AG09309 (cell line): ENCODE results near the gene OGDHL.

Experiments
- DNase-seq: peaks from one replicate; pipeline ENCODE4 v3.0.0-alpha.2; 2010; ENCODE audit warnings: low read depth
- H3K4me3 ChIP-seq: 2 replicates; pipeline ENCODE4 v1.5.1; 2011; ENCODE audit warnings: mild to moderate bottlenecking, low read depth, low read length, moderate library complexity; ENCODE audit not compliant: control insufficient read depth
- CTCF ChIP-seq: IDR thresholded peaks from 2 replicates; pipeline ENCODE4 v1.5.1; 2011; ENCODE audit warnings: mild to moderate bottlenecking, low read depth, low read length, inconsistent platforms; ENCODE audit not compliant: insufficient read depth, control insufficient read depth; ENCODE audit errors: missing control alignments

OGDHL gene

DNA sequence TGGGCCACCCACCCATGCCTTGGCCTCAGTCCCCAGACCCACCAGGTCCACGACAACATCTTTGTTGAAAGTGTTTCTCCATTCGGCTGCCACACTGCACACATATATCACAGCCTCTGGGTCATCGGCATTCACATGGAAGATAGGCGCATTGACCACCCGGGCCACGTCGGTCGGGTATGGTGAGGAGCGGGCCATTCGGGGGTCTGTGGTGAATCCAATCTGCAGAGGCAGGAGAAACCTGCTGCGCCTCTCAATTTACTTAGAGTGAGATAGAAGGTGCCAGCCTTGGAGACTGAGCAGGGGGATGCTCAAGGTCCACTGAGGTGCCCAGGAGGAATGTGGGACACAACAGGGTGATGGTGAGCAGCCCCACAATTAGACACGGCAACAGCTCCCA lies 16.4 kb downstream of the OGDHL start:
- no peak for DNase-seq
- no peak for TF ChIP-seq CTCF
- no peak overlapping the region for H3K4me3 ChIP-seq

DNA sequence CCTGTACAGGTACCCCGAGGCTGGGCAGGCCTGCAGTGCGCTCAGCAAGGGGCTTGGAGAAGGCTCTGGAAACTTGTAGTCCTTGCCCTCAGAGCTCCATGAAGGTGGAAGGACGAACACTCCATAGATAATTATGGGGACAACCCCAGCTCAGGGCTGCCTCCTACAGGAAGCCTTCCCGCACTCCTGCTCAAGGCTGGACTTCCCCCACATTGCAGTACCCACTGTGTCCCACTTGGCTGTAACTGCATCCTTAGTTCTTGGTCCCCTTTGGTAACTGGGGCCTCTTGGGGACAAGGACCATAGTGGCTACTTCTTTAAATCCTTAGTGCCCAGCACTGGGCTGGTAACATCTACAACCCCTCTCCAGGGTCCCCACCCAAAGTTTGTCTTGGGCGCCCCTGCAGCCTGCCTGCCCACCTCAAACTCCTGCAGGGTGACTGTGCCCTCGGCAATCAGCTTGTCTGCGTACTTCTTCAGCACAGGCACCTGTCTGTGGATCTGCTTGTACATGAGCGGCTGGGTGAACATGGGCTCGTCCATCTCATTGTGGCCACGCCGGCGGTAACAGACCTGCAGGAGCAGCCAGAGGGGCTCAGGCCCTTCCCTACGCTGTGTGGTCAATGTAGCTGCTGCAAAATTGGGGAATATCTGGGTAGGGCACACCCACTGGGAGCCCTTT lies 17.1 kb downstream of the OGDHL start:
- no peak for TF ChIP-seq CTCF
- no peak for DNase-seq
- no peak overlapping the region for H3K4me3 ChIP-seq

- no peak for TF ChIP-seq CTCF
- no peak overlapping the region for H3K4me3 ChIP-seq
- DNase-seq, result no peak
These were observed 17.9 kb downstream of the OGDHL start for GRCh38 chr10:49744091-49744685.

- no peak for TF ChIP-seq CTCF
- no peak for DNase-seq
- no peak overlapping the region for H3K4me3 ChIP-seq
These were observed 18.6 kb downstream of the OGDHL start for GRCh38 chr10:49743464-49744075.

- H3K4me3 ChIP-seq, result no peak overlapping the region
- TF ChIP-seq CTCF, result no peak
- no peak for DNase-seq
These were observed 19.2 kb downstream of the OGDHL start for GRCh38 chr10:49742683-49743463.

DNA sequence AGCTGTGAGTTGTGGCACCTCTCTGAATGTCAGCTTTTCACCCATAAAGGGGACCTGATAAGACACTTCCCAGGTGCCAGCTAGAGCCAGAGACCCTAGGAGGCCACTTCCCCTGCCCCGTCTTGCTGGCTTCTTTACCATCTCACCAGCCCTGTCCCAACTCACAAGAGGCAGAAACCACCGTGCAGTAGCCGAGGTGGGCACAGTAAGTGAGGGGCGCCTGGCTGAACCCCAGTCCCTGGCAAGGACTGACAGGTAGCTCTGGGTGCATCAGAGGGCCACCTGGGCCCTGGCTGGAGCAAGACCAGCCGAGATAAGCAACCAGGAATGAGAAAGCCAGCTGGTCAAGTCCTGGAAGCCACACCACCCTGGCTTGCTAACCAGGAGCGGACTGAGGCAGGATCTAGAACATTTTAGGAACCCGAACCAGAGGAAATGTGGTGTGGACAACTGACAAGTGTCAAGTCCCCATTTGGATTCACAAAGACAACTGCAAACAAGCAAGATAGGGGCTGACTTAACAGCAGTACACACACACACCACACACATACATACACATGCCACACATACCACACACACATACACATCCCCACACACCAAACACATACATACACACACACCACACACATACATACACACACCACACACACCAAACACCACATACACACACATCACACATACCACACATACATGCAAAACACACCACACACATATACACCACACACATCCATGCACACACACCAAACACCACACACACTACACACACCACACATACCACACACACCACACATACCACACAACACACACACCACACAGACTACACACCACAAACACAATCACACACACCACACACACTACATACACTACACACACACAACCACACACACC lies 20.8 kb downstream of the OGDHL start:
- DNase-seq, result no peak
- TF ChIP-seq CTCF, result no peak
- H3K4me3 ChIP-seq, result no peak overlapping the region
